WERI-Rb-1 (cell line): ENCODE measurements around the gene MALT1.

Experiments used
- DNase-seq: peaks from one replicate; pipeline ENCODE4 v3.0.0-alpha.2; 2020
- H3K27ac ChIP-seq: fragments of 250-450 bp; sonication (Bioruptor Pico); 2 replicates; pipeline ENCODE4 v1.5.1; 2020; ENCODE audit warnings: mild to moderate bottlenecking, moderate library complexity
- H3K27me3 ChIP-seq: fragments of 250-450 bp; sonication (Bioruptor Pico); 2 replicates; pipeline ENCODE4 v1.5.1; 2021; ENCODE audit warnings: mild to moderate bottlenecking, low read depth, moderate library complexity; ENCODE audit not compliant: insufficient read depth, severe bottlenecking
- H3K36me3 ChIP-seq: fragments of 250-450 bp; sonication (Bioruptor Pico); 2 replicates; pipeline ENCODE4 v1.5.1; 2020; ENCODE audit warnings: mild to moderate bottlenecking, moderate library complexity
- H3K4me3 ChIP-seq: 2 replicates; pipeline ENCODE4 v1.5.1; 2011; ENCODE audit warnings: low read depth, mild to moderate bottlenecking, control low read depth, low read length
- H3K9me3 ChIP-seq: fragments of 250-450 bp; sonication (Bioruptor Pico); 2 replicates; pipeline ENCODE4 v1.5.1; 2021; ENCODE audit warnings: mild to moderate bottlenecking, moderate library complexity; ENCODE audit not compliant: severe bottlenecking
- TF ChIP-seq, protein P1 (sequence below): IDR thresholded peaks from 2 replicates; pipeline ENCODE4 v1.5.1; 2011; ENCODE audit warnings: low read depth, mild to moderate bottlenecking, control low read depth, inconsistent platforms, low read length

MALT1 gene

DNA sequence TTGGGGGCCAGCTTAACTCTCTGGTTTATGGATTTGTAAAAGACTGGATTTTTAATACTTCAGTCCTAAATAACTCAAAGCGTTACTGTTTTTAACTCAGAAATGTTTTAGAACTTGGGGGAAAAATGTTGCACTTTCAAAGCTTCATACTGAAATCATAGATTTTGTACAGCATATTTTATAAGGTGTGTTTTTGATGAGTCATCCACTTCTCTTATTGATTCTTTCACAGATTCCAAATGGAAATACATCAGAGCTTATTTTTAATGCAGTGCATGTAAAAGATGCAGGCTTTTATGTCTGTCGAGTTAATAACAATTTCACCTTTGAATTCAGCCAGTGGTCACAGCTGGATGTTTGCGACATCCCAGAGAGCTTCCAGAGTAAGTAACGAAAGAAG is 28.9 kb downstream of the MALT1 start:
- H3K36me3 ChIP-seq = peaks cover 24% of the 10 kb centered on the region
- TF ChIP-seq, protein P1, sequence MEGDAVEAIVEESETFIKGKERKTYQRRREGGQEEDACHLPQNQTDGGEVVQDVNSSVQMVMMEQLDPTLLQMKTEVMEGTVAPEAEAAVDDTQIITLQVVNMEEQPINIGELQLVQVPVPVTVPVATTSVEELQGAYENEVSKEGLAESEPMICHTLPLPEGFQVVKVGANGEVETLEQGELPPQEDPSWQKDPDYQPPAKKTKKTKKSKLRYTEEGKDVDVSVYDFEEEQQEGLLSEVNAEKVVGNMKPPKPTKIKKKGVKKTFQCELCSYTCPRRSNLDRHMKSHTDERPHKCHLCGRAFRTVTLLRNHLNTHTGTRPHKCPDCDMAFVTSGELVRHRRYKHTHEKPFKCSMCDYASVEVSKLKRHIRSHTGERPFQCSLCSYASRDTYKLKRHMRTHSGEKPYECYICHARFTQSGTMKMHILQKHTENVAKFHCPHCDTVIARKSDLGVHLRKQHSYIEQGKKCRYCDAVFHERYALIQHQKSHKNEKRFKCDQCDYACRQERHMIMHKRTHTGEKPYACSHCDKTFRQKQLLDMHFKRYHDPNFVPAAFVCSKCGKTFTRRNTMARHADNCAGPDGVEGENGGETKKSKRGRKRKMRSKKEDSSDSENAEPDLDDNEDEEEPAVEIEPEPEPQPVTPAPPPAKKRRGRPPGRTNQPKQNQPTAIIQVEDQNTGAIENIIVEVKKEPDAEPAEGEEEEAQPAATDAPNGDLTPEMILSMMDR = no peak
- no peak overlapping the region for H3K27ac ChIP-seq
- H3K9me3 ChIP-seq = no peaks in the 10 kb centered on the region
- no peaks in the 10 kb centered on the region for H3K27me3 ChIP-seq
- H3K4me3 ChIP-seq = no peak overlapping the region
- DNase-seq = no peak

- Histone ChIP-seq H3K4me3 (no peak overlapping the region), H3K9me3 (no peaks in the 10 kb centered on the region), H3K36me3 (peaks cover 3% of the 10 kb centered on the region; the same call in 1 of the 2 replicates), H3K27me3 (no peaks in the 10 kb centered on the region), H3K27ac (no peak overlapping the region)
- TF ChIP-seq, protein P1 = no peak
- no peak for DNase-seq
Observed at GRCh38 chr18:58712930-58713329, 41.7 kb downstream of the MALT1 start.

DNA sequence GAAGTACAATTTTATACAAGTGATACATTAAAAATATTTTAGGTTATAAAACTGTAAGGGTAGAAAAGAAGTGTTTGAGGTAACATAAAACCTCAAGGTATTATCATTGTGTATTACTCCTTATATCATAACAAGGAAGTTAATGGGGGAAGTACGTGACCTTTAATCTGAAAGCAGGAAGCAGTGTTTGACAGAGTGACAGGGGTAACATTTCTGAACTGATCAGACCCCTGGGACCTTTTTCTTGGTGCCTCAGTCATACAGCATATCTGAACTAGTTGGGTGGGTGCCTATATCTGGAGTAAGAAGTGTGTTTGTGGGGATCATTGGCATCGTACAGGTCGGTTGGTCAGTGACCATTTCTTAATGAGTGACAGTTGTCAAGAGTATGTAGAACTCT is 43.0 kb downstream of the MALT1 start:
- Histone ChIP-seq H3K36me3 (peaks cover 3% of the 10 kb centered on the region; the same call in 1 of the 2 replicates), H3K4me3 (no peak overlapping the region), H3K27me3 (no peaks in the 10 kb centered on the region), H3K27ac (no peak overlapping the region), H3K9me3 (no peaks in the 10 kb centered on the region)
- DNase-seq = no peak
- TF ChIP-seq, protein P1 = no peak

- DNase-seq = no peak
- Histone ChIP-seq H3K9me3 (no peaks in the 10 kb centered on the region), H3K27ac (no peak overlapping the region), H3K27me3 (no peaks in the 10 kb centered on the region), H3K36me3 (no peaks in the 10 kb centered on the region; the same call in 1 of the 2 replicates), H3K4me3 (no peak overlapping the region)
- TF ChIP-seq, protein P1 = no peak
Observed at GRCh38 chr18:58714821-58715220, 43.6 kb downstream of the MALT1 start.

- Histone ChIP-seq H3K9me3 (no peaks in the 10 kb centered on the region), H3K27ac (no peak overlapping the region), H3K4me3 (no peak overlapping the region), H3K36me3 (no peaks in the 10 kb centered on the region; the same call in 1 of the 2 replicates), H3K27me3 (no peaks in the 10 kb centered on the region)
- TF ChIP-seq, protein P1 = no peak
- DNase-seq = no peak
Observed at GRCh38 chr18:58715540-58715939, 44.3 kb downstream of the MALT1 start.

- no peak for DNase-seq
- Histone ChIP-seq H3K9me3 (no peaks in the 10 kb centered on the region), H3K27me3 (no peaks in the 10 kb centered on the region), H3K27ac (no peak overlapping the region), H3K36me3 (no peaks in the 10 kb centered on the region), H3K4me3 (no peak overlapping the region)
- TF ChIP-seq, protein P1 = no peak
Observed at GRCh38 chr18:58716060-58716756, 44.9 kb downstream of the MALT1 start.
